Upper lobe of left lung (tissue), 4 donors: ENCODE results near the gene APLNR.

ENCODE experiments used
- POLR2A ChIP-seq, 4 donors: fragments of 450-650 bp; IDR thresholded peaks; one replicate each; pipeline ENCODE4 v1.5.1; 2016 to 2017; ENCODE audit warnings: antibody characterized with exemption in 4 of 4, mild to moderate bottlenecking in 2 of 4
- POLR2AphosphoS5 ChIP-seq, 2 donors: sonication (generic); formaldehyde crosslinking; IDR thresholded peaks; one replicate each; pipeline ENCODE4 v1.5.1; 2017; ENCODE audit warnings: antibody characterized with exemption in 2 of 2
- TF ChIP-seq, protein P1 (sequence below), 6 experiments: fragments of 450-650 bp in 4 of 6; fragments of 200-600 bp in 2 of 6; sonication (generic) in 2 of 6; IDR thresholded peaks; one replicate each; pipeline ENCODE4 v1.5.1; 2016 to 2019; ENCODE audit warnings: antibody characterized with exemption in 6 of 6

GRCh38 chr11:57233702-57234101, 3.3 kb downstream of the APLNR start:
- TF ChIP-seq POLR2A (IDR thresholded peaks at IDR 0.05) (no peak), POLR2AphosphoS5 (IDR thresholded peaks at IDR 0.05) (no peak)
- TF ChIP-seq, protein P1, sequence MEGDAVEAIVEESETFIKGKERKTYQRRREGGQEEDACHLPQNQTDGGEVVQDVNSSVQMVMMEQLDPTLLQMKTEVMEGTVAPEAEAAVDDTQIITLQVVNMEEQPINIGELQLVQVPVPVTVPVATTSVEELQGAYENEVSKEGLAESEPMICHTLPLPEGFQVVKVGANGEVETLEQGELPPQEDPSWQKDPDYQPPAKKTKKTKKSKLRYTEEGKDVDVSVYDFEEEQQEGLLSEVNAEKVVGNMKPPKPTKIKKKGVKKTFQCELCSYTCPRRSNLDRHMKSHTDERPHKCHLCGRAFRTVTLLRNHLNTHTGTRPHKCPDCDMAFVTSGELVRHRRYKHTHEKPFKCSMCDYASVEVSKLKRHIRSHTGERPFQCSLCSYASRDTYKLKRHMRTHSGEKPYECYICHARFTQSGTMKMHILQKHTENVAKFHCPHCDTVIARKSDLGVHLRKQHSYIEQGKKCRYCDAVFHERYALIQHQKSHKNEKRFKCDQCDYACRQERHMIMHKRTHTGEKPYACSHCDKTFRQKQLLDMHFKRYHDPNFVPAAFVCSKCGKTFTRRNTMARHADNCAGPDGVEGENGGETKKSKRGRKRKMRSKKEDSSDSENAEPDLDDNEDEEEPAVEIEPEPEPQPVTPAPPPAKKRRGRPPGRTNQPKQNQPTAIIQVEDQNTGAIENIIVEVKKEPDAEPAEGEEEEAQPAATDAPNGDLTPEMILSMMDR (IDR thresholded peaks at IDR 0.05), result no peak
